Measurements from ENCODE around the gene NTN1.

- TF ChIP-seq, protein P1, sequence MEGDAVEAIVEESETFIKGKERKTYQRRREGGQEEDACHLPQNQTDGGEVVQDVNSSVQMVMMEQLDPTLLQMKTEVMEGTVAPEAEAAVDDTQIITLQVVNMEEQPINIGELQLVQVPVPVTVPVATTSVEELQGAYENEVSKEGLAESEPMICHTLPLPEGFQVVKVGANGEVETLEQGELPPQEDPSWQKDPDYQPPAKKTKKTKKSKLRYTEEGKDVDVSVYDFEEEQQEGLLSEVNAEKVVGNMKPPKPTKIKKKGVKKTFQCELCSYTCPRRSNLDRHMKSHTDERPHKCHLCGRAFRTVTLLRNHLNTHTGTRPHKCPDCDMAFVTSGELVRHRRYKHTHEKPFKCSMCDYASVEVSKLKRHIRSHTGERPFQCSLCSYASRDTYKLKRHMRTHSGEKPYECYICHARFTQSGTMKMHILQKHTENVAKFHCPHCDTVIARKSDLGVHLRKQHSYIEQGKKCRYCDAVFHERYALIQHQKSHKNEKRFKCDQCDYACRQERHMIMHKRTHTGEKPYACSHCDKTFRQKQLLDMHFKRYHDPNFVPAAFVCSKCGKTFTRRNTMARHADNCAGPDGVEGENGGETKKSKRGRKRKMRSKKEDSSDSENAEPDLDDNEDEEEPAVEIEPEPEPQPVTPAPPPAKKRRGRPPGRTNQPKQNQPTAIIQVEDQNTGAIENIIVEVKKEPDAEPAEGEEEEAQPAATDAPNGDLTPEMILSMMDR (tag by site-specific recombination; IDR thresholded peaks at IDR 0.05) = no peak
- TF ChIP-seq ZSCAN5A (tag by site-specific recombination; IDR thresholded peaks at IDR 0.05) (no peak), ZNF626 (tag by site-specific recombination; IDR thresholded peaks at IDR 0.05) (no peak), ZNF747 (tag by site-specific recombination; IDR thresholded peaks at IDR 0.05) (no peak), KLF9 (tag by site-specific recombination; IDR thresholded peaks at IDR 0.05; ENCODE audit: low read depth) (no peak), ZIC2 (tag by site-specific recombination; IDR thresholded peaks at IDR 0.05) (no peak), ZNF274 (IDR thresholded peaks at IDR 0.05; ENCODE audit: low read length) (no peak), ZNF274 (tag by site-specific recombination; IDR thresholded peaks at IDR 0.05; ENCODE audit: borderline replicate concordance) (no peak)
- TF ChIP-seq, protein P2, sequence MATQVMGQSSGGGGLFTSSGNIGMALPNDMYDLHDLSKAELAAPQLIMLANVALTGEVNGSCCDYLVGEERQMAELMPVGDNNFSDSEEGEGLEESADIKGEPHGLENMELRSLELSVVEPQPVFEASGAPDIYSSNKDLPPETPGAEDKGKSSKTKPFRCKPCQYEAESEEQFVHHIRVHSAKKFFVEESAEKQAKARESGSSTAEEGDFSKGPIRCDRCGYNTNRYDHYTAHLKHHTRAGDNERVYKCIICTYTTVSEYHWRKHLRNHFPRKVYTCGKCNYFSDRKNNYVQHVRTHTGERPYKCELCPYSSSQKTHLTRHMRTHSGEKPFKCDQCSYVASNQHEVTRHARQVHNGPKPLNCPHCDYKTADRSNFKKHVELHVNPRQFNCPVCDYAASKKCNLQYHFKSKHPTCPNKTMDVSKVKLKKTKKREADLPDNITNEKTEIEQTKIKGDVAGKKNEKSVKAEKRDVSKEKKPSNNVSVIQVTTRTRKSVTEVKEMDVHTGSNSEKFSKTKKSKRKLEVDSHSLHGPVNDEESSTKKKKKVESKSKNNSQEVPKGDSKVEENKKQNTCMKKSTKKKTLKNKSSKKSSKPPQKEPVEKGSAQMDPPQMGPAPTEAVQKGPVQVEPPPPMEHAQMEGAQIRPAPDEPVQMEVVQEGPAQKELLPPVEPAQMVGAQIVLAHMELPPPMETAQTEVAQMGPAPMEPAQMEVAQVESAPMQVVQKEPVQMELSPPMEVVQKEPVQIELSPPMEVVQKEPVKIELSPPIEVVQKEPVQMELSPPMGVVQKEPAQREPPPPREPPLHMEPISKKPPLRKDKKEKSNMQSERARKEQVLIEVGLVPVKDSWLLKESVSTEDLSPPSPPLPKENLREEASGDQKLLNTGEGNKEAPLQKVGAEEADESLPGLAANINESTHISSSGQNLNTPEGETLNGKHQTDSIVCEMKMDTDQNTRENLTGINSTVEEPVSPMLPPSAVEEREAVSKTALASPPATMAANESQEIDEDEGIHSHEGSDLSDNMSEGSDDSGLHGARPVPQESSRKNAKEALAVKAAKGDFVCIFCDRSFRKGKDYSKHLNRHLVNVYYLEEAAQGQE (tag by site-specific recombination; IDR thresholded peaks at IDR 0.05) = no peak
These were observed 58.3 kb downstream of the NTN1 start for GRCh38 chr17:9079461-9080103.

All from HEK293 (cell line).